Stimulated activated CD8-positive, alpha-beta memory T cell treated with anti-CD3 and anti-CD28 coated beads, Interleukin-7, amount 100 ng/mL, for 48 hours (primary cell): ENCODE data around the gene SNRPD1.
"Not testable (repeated sequence)": the region's sequence is repeated elsewhere in the genome, so short reads cannot be mapped to it uniquely, and the experiment has no call there.

Source experiments
- DNase-seq, 2 donors: peaks; one replicate each; pipeline ENCODE4 v3.0.0-alpha.2; 2020; ENCODE audit warnings: low read depth in 1 of 2; ENCODE audit errors: extremely low read depth in 1 of 2

The SNRPD1 gene

DNA sequence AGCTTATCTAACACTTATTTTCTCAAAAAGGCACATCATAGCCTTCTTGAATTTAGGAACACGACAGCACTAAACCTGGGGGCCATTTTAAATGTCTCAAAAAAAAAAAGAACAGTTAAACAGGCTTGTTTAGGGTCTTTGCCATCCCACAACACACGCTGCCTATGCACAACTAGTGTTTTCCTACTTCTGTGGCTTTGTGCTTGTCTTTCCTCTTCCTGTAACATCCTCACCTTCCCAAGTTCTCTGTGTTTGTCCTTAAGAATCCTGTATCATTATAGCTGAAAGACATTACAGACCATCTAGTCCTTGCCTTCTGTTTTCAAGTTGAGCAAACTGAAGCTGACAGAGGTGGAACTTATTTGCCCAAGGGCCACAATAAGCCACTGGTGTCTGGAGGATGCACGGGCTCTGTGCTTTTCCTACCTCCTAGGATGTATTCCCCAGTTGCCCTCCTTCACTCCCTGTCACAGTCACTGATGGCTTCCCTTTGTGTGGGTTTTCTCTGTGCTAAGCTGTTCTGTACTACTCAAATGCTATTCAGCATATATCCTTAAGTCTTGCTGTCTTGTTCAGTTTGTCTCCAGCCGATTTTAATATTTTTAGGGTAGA is 22.6 kb downstream of the SNRPD1 start:
- DNase-seq, result no peak

DNA sequence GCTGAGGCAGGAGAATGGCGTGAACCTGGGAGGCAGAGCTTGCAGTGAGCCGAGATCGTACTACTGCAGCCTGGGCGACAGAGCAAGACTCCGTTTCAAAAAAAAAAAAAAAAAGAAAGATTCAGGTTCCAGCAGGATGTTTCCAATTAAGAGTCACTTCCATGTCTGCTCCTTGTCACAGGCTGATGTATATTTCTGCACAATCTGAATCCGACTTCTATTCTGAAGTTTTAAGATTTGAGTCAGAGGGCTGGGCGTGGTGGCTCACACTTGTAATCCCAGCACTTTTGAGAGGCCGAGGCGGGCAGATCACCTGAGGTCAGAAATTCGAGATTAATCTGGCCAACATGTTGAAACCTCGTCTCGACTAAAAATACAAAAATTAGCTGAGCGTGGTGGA is 24.7 kb downstream of the SNRPD1 start:
- no peak for DNase-seq

DNA sequence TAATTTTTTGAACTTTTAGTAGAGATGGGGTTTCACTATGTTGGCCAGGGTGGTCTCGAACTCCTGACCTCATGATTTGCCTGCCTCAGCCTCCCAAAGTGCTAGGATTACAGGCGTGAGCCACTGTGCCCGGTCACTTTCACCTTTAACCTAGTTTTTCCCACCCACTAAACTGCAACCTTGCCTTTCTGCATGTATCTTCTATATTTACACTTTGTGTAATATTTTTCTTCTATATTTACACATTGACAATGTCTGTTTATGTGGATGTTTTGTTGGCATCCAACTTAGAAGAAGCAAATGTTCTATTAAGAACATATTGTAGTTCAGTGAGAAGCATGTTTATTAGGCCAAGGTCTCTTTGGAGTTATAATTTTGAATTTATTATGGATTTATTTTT is 26.7 kb downstream of the SNRPD1 start:
- no peak for DNase-seq

DNA sequence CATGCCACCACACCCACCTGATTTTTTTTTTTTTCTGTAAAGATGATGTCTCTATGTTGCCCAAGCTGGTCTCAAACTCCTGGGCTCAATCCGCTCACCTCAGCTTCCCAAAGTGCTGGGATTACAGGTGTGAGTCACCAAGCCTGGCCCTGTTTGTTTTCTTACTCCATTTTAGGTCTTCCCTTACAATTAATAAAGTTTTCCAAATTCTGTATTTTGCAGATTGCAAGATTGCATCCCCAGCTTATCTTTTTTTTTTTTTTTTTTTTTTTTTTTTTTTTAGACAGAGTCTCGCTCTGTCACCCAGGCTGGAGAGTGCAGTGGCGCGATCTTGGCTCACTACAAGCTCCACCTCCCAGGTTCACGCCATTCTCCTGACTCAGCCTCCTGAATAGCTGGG is 28.3 kb downstream of the SNRPD1 start:
- DNase-seq, result not testable (repeated sequence)

DNA sequence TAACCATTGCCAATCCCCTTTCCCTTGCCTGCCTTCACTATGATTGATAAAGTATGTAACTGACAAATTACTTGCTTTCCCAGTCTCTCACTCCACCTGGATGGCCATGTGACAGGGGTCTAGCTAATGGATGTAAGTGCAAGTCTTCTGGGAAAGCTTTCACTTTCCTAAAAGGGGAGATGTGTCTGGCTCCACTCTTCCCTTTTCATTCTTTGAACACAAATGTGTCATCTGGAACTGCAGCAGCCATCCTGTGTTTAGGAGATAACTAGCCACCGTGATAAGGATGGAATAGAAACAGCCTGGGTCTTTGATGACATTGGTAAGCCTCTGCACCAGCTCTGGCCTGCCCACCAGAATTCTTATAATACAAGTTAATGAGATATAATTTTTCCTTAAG is 38.2 kb downstream of the SNRPD1 start:
- DNase-seq, result no peak

DNA sequence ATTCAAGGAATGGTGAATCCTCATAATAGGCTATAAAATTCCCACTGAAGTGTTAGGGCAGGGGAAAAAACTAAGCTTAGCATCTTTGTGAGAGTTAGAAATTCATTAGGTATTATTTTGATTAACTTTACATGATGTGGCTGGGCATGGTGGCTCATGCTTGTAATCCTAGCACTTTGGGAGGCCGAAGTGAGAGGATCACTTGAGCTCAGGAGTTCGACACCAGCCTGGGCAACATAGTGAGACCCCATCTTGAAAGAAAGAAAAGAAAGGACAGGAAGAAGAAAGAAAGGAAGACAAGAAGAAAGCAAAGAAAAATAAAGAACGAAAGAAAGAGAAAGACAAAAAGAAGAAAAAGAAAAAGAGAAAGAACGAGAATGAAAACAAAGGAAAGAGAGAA is 40.0 kb downstream of the SNRPD1 start:
- DNase-seq, result no peak

DNA sequence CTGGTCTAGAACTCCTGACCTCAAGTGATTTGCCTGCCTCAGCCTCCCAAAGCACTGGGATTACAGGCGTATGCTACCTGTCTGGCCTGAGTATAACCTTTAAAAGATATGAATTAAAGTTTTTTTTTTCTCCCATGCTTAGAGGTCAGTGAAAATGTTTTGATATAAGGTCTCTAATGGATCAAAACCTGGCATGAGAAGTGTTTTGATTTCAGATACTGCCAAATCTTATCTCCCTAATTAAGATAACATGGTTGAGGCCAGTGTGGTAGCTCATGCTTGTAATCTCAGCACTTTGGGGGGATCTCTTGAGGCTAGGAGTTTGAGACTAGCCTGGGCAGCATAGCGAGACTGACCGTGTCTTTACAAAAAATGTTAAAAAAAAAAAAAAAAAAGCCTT is 41.2 kb downstream of the SNRPD1 start:
- DNase-seq, result no peak

DNA sequence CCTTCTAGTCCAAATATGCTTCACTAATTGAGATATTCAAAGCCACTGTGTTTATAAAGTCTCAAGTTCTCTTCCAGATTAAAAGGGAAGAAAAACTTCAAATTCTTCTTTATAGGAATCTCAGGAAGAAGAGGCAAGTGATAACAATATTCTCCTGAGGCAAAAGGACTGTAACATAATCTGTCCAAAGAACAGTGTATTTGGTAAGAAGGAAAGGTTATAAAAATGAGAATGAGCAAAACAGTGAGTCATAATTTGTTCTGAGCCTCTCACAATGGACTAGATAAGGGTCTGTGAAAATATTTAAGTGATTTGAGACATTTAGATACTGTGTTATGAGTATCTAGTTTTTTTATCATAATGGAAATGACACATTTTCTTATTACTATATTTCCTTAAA is 44.3 kb downstream of the SNRPD1 start:
- DNase-seq, result no peak

DNA sequence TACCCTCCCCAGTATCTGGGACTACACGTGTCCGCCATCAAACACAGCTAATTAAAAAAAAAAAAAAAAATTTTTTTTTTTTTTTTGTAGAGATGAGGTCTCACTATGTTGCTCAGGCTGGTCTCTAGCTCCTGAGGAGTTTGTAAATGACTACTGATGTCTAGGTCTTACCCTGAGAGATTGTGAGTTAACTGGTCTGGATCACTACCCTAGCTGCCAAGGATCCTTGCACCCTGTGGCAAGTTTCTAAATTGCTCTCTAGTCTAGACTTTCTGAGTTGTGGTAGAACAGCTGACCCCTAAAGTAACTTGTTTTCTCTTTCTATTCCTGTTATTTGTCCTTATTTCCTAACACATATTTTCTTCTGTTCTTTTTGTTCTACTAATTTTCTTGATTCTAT is 48.0 kb downstream of the SNRPD1 start:
- DNase-seq, result no peak

DNA sequence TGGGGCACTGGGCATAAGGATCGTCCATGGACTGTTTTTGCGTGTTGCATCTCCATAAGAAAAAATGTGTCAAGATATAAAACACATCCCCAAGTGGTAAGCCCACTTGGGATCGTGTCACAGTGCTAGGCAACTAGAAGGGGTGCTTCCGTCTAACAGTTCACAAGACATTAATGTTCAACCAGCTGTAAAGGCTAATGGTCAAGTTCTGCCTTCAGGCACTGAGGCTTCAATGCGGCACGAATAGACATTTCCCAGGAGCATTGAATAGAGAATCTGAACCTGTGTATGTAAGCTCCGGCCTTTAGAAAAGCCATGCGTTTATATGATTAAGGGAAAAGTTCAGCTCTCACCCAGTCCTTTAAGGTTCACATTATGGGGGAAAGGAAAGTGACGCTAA is 50.5 kb downstream of the SNRPD1 start:
- DNase-seq, result no peak

DNA sequence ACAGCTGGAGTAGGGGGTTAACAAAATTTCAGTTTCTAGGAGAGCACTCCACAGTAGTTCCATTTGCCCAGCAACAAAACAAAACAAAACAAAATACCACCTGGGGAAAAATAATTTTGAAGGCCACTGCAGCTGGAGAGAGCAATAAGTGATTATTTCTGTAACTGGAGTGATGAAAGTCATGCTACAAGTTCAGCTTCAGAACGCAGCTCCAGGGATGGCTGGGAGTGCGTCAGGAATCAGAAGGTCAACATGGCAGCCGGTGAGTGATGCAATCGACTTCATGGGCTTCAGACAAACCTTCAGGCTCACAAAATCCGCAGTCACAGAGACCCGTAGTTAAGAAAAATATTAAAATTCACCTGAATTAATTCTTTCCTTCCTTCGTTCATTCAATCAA is 51.5 kb downstream of the SNRPD1 start:
- no peak for DNase-seq

DNA sequence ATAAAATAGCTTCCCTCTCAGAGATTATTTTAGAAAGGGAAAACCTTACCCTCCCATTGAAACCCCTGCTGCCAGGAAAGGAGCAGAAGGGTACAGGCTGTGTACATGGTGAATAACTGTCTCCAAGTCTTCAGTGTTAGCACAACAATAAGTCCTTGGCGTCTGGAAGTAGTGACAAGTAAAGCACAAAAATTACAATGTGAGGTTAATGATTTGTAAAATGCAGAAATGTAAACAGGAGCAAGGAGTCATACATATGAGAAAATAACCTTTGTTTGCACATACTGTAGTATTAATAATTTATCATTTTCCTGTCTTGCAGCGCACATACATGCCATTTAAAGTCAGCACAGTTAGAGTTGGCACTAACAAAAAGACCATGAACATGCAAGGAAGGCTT is 52.0 kb downstream of the SNRPD1 start:
- DNase-seq, result no peak

DNA sequence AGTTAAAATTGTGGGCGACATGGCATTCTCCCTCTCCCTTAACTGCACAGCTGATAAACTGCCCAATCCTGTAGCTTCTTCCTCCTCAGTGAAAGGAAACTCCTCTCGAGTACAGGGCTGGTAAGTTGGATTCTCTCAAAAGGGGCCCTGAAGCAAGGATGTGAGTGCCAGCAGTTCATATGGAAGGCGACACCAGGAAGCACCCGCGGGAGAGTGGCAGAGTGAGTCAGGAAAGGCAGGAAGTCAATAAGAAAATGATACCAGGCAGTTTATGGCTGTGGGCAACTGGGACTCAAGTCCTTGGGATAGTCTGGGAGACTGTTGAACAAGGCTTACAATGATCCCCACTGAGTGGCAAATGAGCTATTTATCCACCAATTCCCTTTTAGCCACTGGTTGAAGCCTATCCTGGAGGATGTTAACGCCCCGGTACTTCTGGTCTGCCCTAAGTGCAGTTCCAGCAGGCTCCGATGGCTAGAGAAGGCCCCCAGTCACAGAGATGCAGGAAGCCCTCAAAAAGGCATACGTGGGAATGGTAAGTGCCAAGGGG is 57.7 kb downstream of the SNRPD1 start:
- no peak for DNase-seq

DNA sequence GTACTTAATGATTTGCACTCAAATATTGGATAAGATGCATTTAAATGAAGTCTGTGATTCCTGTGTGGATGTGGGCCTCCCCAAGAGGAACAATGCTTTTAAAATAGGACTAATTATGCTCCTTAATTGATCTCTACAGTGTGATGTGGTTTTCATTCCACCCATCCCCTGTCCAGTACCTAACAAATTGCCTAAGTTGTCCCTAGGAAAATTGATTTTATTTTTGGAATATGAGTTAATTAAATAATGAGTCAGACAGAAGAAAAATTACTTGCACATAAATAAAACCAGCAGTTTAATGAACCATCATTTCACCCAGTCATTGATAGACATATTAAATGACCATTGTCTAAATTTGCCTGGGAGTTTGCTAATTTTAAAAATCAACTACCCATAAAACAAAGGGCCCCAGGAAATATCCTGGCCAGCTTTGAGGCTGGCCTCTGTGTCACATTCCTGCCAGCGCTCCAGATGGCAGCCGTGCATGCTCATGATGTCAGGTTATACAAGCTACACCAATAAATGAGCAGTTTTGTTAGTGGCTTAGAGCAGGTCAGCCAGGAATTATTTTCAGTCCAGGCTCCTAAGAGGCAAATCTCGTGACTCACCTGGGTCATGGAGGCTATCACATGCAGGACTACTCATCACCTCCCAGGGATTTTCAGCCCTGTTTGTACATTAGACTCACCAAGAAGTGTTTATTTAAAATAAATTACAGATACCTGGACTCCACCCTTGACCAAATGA is 60.6 kb downstream of the SNRPD1 start:
- DNase-seq, result no peak

DNA sequence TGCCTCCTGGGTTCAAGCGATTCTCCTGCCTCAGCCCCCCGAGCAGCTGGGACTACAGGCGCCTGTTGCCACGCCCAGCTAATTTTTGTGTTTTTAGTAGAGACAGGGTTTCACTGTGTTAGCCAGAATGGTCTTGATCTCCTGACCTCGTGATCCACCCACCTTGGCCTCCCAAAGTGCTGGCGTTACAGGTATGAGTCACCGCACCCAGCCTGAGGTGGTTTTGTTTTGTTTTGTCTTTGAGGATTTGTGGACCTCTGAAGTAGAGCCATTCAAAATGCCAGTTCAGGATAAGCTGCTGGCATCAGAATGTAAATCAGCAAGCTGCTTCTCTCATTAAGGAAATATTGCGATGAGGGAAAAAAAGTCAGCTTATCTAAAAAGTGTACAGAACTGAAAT is 63.2 kb downstream of the SNRPD1 start:
- peak in 1 of 2 donors; percentile 14 for DNase-seq

DNA sequence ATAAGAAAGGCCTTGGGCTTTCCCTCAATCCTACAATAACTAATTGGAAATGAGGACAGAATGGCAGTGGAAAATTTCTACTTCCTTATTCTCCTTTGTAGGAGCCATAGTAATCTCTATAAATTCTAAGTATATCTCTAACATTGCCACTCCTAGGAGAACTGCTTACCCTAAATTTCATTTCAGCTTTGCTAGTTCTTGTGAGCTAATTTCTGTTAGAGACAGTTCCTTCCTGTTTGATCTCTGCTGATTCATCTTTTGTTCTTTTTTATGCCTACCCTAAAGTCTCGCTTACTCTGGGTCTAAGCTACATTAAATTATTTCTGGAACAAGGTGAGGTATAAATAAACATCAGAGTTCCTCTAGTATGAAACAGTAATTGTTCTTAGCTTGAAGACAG is 66.7 kb downstream of the SNRPD1 start:
- no peak for DNase-seq

DNA sequence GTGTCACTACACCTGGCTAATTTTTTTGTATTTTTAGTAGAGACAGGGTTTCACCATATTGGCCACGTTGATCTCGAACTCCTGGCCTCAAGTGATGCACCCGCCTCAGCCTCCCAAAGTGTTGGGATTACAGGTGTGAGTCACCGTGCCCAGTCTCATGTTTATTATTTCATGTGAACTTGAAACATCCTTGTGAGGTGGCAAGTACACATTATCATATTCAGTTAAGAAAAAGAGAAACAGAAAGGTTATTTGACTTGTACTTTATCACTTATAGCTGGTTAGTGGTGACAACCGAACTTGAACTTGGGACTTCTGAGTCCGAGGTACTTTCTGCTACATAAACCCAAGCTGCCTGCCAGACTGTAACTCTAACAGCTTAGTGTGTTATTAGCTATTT is 68.0 kb downstream of the SNRPD1 start:
- DNase-seq, result no peak

DNA sequence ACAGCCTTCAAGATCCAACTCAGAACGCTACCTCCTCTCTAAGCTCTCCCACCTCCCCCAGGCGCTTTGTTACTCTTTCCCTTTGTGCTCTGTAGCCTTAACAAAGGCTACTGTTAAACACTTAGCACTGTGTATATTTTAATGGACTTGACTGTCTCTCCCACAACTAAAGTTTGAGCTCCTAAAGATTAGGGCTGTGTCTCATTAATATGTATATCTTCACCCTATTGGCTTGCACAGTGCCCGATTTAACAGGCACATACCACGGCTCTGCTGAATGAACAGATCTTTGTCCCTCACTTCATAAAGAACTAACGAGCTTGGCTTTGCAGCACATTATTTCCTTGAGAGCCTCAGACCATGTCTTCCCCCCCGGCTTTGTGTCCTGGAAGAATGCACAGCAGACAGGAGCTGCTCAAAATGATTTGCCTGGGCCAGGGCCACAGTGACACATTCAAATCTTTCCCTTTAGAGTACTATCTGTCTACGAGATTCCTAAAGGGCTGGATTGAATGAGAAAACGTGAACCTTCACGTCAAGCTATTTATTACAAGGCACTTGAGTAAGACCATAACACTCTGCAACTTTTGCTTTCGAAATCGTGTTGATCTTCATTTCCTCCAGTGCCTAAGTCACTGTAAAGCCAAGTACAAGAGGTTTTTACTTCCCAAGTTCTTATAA is 70.4 kb downstream of the SNRPD1 start:
- DNase-seq, result no peak
